GM12878 (cell line): ENCODE results near the gene C11orf98. TPM values are rescaled to one million over a fixed set of nuclear protein-coding genes. Genes with fewer than 3 reads are reported as not detected.

Experiments
- ATAC-seq: fragments of 200-7000 bp; cut with Tn5 transposase; 3 replicates; pipeline ENCODE4 v1.9.1; 2020; ENCODE audit warnings: mild to moderate bottlenecking, moderate library complexity
- BruUV-seq: library from RNA; stranded (reverse); fragments of 400-500 nt; replicated peaks from 2 replicates; lab custom pipeline; 2021; lab: Mats Ljungman, UMichigan
- CTCF ChIA-PET: fragments of 300-600 bp; sonication (Branson Sonifier 250); formaldehyde crosslinking; extraction: SDS; loops from one replicate; lab custom pipeline; 2021; ENCODE audit warnings: inconsistent platforms; lab: Yijun Ruan, JAX
- POLR2A ChIA-PET: fragments of 350-600 bp; formaldehyde crosslinking; extraction: SDS; loops from one replicate; lab custom pipeline; 2021; ENCODE audit warnings: inconsistent platforms; lab: Charles Lee
- RAD21 ChIA-PET: fragments of 300-600 bp; sonication (Branson Sonifier 250); formaldehyde crosslinking; loops from one replicate; lab custom pipeline; 2023; ENCODE audit warnings: antibody characterized with exemption; ENCODE audit not compliant: unreplicated experiment; lab: Charles Lee
- SMC1A ChIA-PET: fragments of 300-600 bp; sonication (Branson Sonifier 250); formaldehyde crosslinking; loops from one replicate; lab custom pipeline; 2023; ENCODE audit not compliant: unreplicated experiment, uncharacterized antibody; lab: Charles Lee
- DNase-seq: peaks from one replicate; pipeline ENCODE4 v3.0.0-alpha.2; 2011; ENCODE audit warnings: low read depth, low spot score
- FAIRE-seq: peaks from 3 replicates; lab custom pipeline; 2011; peaks lifted over from hg19 to GRCh38; lab: Jason Lieb, UNC
- H2AFZ ChIP-seq: 2 replicates; pipeline ENCODE4 v1.6.0; 2011; ENCODE audit warnings: low read depth, low read length, control low read depth; ENCODE audit not compliant: control insufficient read depth
- H3K27ac ChIP-seq: 2 replicates; pipeline ENCODE4 v1.5.1; 2011; ENCODE audit warnings: control low read depth; ENCODE audit not compliant: control insufficient read depth, insufficient read depth
- H3K27me3 ChIP-seq, 2 experiments: replicated peaks in 1 of 2; 2 replicates each; pipeline versions ENCODE4 v1.6.0 to v1.6.1; 2011; ENCODE audit warnings: low read length in 1 of 2; ENCODE audit not compliant: control insufficient read depth in 2 of 2, insufficient read depth in 2 of 2
- H3K36me3 ChIP-seq, 2 experiments: 2 replicates each; pipeline ENCODE4 v1.5.1; 2011; ENCODE audit warnings: low read length in 1 of 2; ENCODE audit not compliant: control insufficient read depth in 2 of 2, insufficient read depth in 2 of 2
- H3K4me1 ChIP-seq: 2 replicates; pipeline ENCODE4 v1.6.1; 2011; ENCODE audit warnings: mild to moderate bottlenecking, low read length, moderate library complexity, mixed read lengths; ENCODE audit not compliant: control insufficient read depth, insufficient read depth
- H3K4me2 ChIP-seq: 2 replicates; pipeline ENCODE4 v1.6.0; 2011; ENCODE audit warnings: control low read depth; ENCODE audit not compliant: control insufficient read depth, insufficient read depth
- H3K4me3 ChIP-seq: fragments of 200-600 bp; sonication (generic); 2 replicates; pipeline ENCODE4 v1.5.1; 2016
- H3K79me2 ChIP-seq: 2 replicates; pipeline ENCODE4 v1.6.0; 2011; ENCODE audit warnings: low read length; ENCODE audit not compliant: control insufficient read depth, insufficient read depth
- H3K9ac ChIP-seq: 2 replicates; pipeline ENCODE4 v1.8.0; 2011; ENCODE audit warnings: low read length, control low read depth, mixed read lengths; ENCODE audit not compliant: control insufficient read depth, insufficient read depth
- H3K9me3 ChIP-seq: replicated peaks from 3 replicates; pipeline ENCODE4 v1.5.1; 2011; ENCODE audit warnings: mild to moderate bottlenecking, low read length; ENCODE audit not compliant: control insufficient read depth, insufficient read depth
- H4K20me1 ChIP-seq: 2 replicates; pipeline ENCODE4 v1.6.0; 2011; ENCODE audit not compliant: control insufficient read depth, insufficient read depth
- CHD2 ChIP-seq: IDR thresholded peaks from 2 replicates; pipeline ENCODE4 v1.6.1; 2011; ENCODE audit warnings: low read depth, low read length, improper control_type of control experiment, borderline replicate concordance
- CUX1 ChIP-seq: IDR thresholded peaks from 2 replicates; pipeline ENCODE4 v1.6.1; 2012; ENCODE audit warnings: improper control_type of control experiment, low read depth, low read length; ENCODE audit not compliant: insufficient replicate concordance
- GABPA ChIP-seq: IDR thresholded peaks from 2 replicates; pipeline ENCODE4 v1.6.1; 2014; ENCODE audit warnings: antibody characterized with exemption, low read depth, mild to moderate bottlenecking, inconsistent platforms
- HSF1 ChIP-seq: fragments of 150-350 bp; IDR thresholded peaks from 2 replicates; pipeline ENCODE4 v1.6.1; 2014; ENCODE audit warnings: mild to moderate bottlenecking, low read depth, low read length
- NBN ChIP-seq: fragments of 450-650 bp; IDR thresholded peaks from 2 replicates; pipeline ENCODE4 v1.6.1; 2016
- NR2F1 ChIP-seq: fragments of 450-650 bp; conservative IDR thresholded peaks from 2 replicates; pipeline ENCODE4 v1.6.1; 2017; ENCODE audit warnings: mild to moderate bottlenecking
- RBBP5 ChIP-seq: fragments of 200-600 bp; sonication (generic); conservative IDR thresholded peaks from 2 replicates; pipeline ENCODE4 v1.6.1; 2016
- SMARCA5 ChIP-seq: fragments of 450-650 bp; IDR thresholded peaks from 2 replicates; pipeline ENCODE4 v1.6.1; 2017; ENCODE audit warnings: mild to moderate bottlenecking
- STAT1 ChIP-seq: fragments of 450-650 bp; conservative IDR thresholded peaks from 2 replicates; pipeline ENCODE4 v1.6.1; 2014; ENCODE audit warnings: antibody characterized with exemption, mild to moderate bottlenecking
- ZBTB40 ChIP-seq: fragments of 450-650 bp; IDR thresholded peaks from 2 replicates; pipeline ENCODE4 v1.6.1; 2016; ENCODE audit warnings: mild to moderate bottlenecking, moderate library complexity, borderline replicate concordance
- WGBS: methylation state at CpG from one replicate; pipeline ENCODE4 v1.1.6; 2016; ENCODE audit warnings: low lambda C conversion rate; ENCODE audit not compliant: insufficient replicate concordance, insufficient coverage; ENCODE audit errors: missing lambda C conversion rate; 5-methylcytosine and 5-hydroxymethylcytosine counted together
- in situ Hi-C: fragments of 300-500 bp; cut with MboI; formaldehyde crosslinking; loops from 9 replicates; pipeline ENCODE4 v1.14.3; 2018; ENCODE audit warnings: mixed read lengths
- intact Hi-C: fragments of 100-400 bp; cut with micrococcal nuclease; formaldehyde crosslinking; loops from one replicate; pipeline ENCODE4 v1.14.2; 2022; ENCODE audit not compliant: unreplicated experiment
- polyA plus RNA-seq, 11 experiments: library from polyadenylated mRNA; depleted of rRNA in 4 of 11; unstranded in 6 of 11; stranded (reverse) in 5 of 11; fragments of >200 nt; fragmentation: Nextera tagmentation in 4 of 11; fragmentation: Illumina TruSeq in 1 of 11; extraction: Ambion mirVana in 4 of 11; extraction: Trizol in 1 of 11; gene quantifications; 1 replicate in 1 of 11; 2 replicates in 10 of 11; pipeline versions ENCODE4 v1.2.1 to v1.2.3, GENCODE V29; 2011 to 2016; ENCODE audit warnings: inconsistent platforms in 2 of 11, missing spikeins in 2 of 11, low read depth in 1 of 11
- total RNA-seq, 4 experiments: library from RNA; depleted of rRNA in 3 of 4; stranded (reverse); fragments of >200 nt in 3 of 4; fragmentation: Illumina TruSeq in 1 of 4; extraction: Trizol in 1 of 4; gene quantifications; 2 replicates each; pipeline versions ENCODE4 v1.2.1 to v1.2.3, GENCODE V29; 2013 to 2021

Gene C11orf98
- total and polyA plus RNA-seq, 10 of the 15 experiments (the other 5 are each of a cell fraction or from before 2014, with no cell fraction given) = 62.5 to 270 (median 162) TPM

- DNase-seq = no peak
- H3K4me1 ChIP-seq = peaks cover 11% of the 10 kb centered on the region
- H3K36me3 ChIP-seq = peaks cover 0 to 10% of the 10 kb centered on the region in 2 experiments; a peak in 1 of 4 replicates
- peak; percentile 90 for ATAC-seq
- H2AFZ ChIP-seq = peak within 1 kb of the TSS; percentile 78
- peak within 1 kb of the TSS; percentile 89 for H3K4me3 ChIP-seq
- peak within 1 kb of the TSS; percentile 94 for H3K9ac ChIP-seq
- CTCF ChIA-PET = interaction anchor here (1.0 to 2.9 kb wide), 6 partner anchors 11 to 284 kb away, joined by 3 to 24 read pairs (median 6); no protein-coding TSS in a partner anchor
- in situ Hi-C loops = no loop called here
- peaks cover 20% of the 10 kb centered on the region for H3K79me2 ChIP-seq
- intact Hi-C loops = no loop called here
- FAIRE-seq = peak; percentile 84
- WGBS = 9% methylated on average over 54 of the region's 55 CpGs
- RAD21 ChIA-PET = interaction anchor here (0.6 to 1.9 kb wide), 5 partner anchors 14 to 254 kb away, joined by 3 to 8 read pairs (median 4); partner anchors contain the start of genes C11orf98, CSKMT and INTS5
- peak within 1 kb of the TSS; percentile 94 for H3K27ac ChIP-seq
- TSS peak; percentile 88 for BruUV-seq
- POLR2A ChIA-PET = interaction anchor here (0.6 to 9.7 kb wide), 9 partner anchors 9 to 175 kb away, joined by 3 to 83 read pairs (median 4); partner anchors contain the start of genes C11orf98, CSKMT, EEF1G and HNRNPUL2
- H4K20me1 ChIP-seq = no peaks in the 10 kb centered on the region; the same call in 1 of the 2 replicates
- no peaks in the 10 kb centered on the region for H3K9me3 ChIP-seq
- SMC1A ChIA-PET = interaction anchor here (1.0 to 1.6 kb wide), 2 partner anchors 13 to 79 kb away, joined by 3 read pairs; no protein-coding TSS in a partner anchor
- peak within 1 kb of the TSS; percentile 77 for H3K4me2 ChIP-seq
- no peaks in the 10 kb centered on the region for H3K27me3 ChIP-seq
- TF ChIP-seq GABPA (peak; percentile 92), STAT1 (peak; percentile 76; the same call in 1 of the 2 replicates), NR2F1 (0 out of 2 replicates have a peak, but pooled peaks have one; percentile 66), ZBTB40 (peak; percentile 92), CUX1 (no peak), HSF1 (no peak), CHD2 (0 out of 2 replicates have a peak, but pooled peaks have one; percentile 10), SMARCA5 (0 out of 2 replicates have a peak, but pooled peaks have one; percentile 20), NBN (peak; percentile 26; the same call in 1 of the 2 replicates), RBBP5 (0 out of 2 replicates have a peak, but pooled peaks have one; percentile 69)
Observed at GRCh38 chr11:62678770-62679696, 14.0 kb upstream of the C11orf98 start, which contains the start of gene UBXN1. Gene UBXN1, minus strand, starts transcription at chr11:62679073. Its CDS starts 150 bp downstream, at chr11:62678923.
